Spleen (tissue), 11 donors: ENCODE data around the gene ERCC6. TPM values are rescaled to one million over a fixed set of nuclear protein-coding genes. Genes with fewer than 3 reads are reported as not detected.
A peak's percentile ranks its signal among the peaks of the same experiment; 100 is the strongest.

Experiments used
- DNase-seq: peaks from one replicate; pipeline ENCODE4 v3.0.0-alpha.2; 2020
- H3K27ac ChIP-seq, 8 donors: fragments of 200-600 bp; sonication (generic) in 7 of 8; 1 replicate in 4 of 8; 2 replicates in 4 of 8; pipeline versions ENCODE4 v1.5.0 to v1.8.0; 2016 to 2021; ENCODE audit warnings: inconsistent platforms in 4 of 8, mild to moderate bottlenecking in 4 of 8, moderate library complexity in 1 of 8
- H3K27me3 ChIP-seq, 7 donors: fragments of 200-600 bp; sonication (generic) in 6 of 7; replicated peaks in 1 of 7; 1 replicate in 4 of 7; 2 replicates in 3 of 7; pipeline versions ENCODE4 v1.5.0 to v1.8.0; 2016 to 2021; ENCODE audit warnings: inconsistent platforms in 3 of 7, mild to moderate bottlenecking in 1 of 7
- H3K36me3 ChIP-seq, 6 donors: fragments of 200-600 bp; sonication (generic) in 5 of 6; 1 replicate in 4 of 6; 2 replicates in 2 of 6; pipeline versions ENCODE4 v1.5.0 to v1.8.0; 2016 to 2021; ENCODE audit warnings: inconsistent platforms in 2 of 6
- H3K4me1 ChIP-seq, 6 donors: fragments of 200-600 bp; sonication (generic) in 5 of 6; 1 replicate in 3 of 6; 2 replicates in 3 of 6; pipeline versions ENCODE4 v1.5.0 to v1.8.0; 2016 to 2021; ENCODE audit warnings: inconsistent platforms in 3 of 6
- H3K4me3 ChIP-seq, 8 donors: fragments of 200-600 bp; sonication (generic) in 7 of 8; 1 replicate in 4 of 8; 2 replicates in 4 of 8; pipeline versions ENCODE4 v1.5.0 to v1.8.0; 2016 to 2021; ENCODE audit warnings: inconsistent platforms in 4 of 8, mild to moderate bottlenecking in 4 of 8, moderate library complexity in 2 of 8
- H3K9me3 ChIP-seq, 8 donors: fragments of 200-600 bp; sonication (generic) in 7 of 8; 1 replicate in 4 of 8; 2 replicates in 4 of 8; pipeline versions ENCODE4 v1.5.0 to v1.8.0; 2016 to 2021; ENCODE audit warnings: inconsistent platforms in 4 of 8
- POLR2A ChIP-seq, 3 donors: fragments of 450-650 bp; IDR thresholded peaks; one replicate each; pipeline ENCODE4 v1.5.1; 2017; ENCODE audit warnings: antibody characterized with exemption in 3 of 3, mild to moderate bottlenecking in 1 of 3
- POLR2AphosphoS5 ChIP-seq, 3 donors: sonication (generic); formaldehyde crosslinking; IDR thresholded peaks; one replicate each; pipeline ENCODE4 v1.5.1; 2017; ENCODE audit warnings: antibody characterized with exemption in 3 of 3
- WGBS, 5 donors: extraction: QIAGEN DNeasy Blood & Tissue Kit in 3 of 5; methylation state at CpG; one replicate each; pipeline versions ENCODE4 v1.1.5 to v1.1.7; 2013 to 2018; 5-methylcytosine and 5-hydroxymethylcytosine counted together
- intact Hi-C: fragments of 100-400 bp; cut with DNase I; formaldehyde crosslinking; loops from one replicate; pipeline ENCODE4 v1.15.0; 2023; ENCODE audit warnings: low total_unique reads
- polyA plus RNA-seq, 3 donors: library from polyadenylated mRNA; stranded (reverse); fragments of 200-250 nt; gene quantifications; one replicate each; pipeline ENCODE4 v1.2.1, GENCODE V29; 2013
- total RNA-seq, 7 donors: library from RNA; depleted of rRNA in 3 of 7; stranded (reverse); fragments of >200 nt in 3 of 7; fragmentation: NEBNext Ultra II Directional in 4 of 7; extraction: Animal tissue kit (Norgen Biotek cat#: 25700) in 4 of 7; gene quantifications; one replicate each; pipeline versions ENCODE4 v1.1.0 to v1.2.1, GENCODE V29; 2016 to 2021
- TF ChIP-seq, protein P1 (sequence below), 11 experiments: fragments of 200-600 bp in 7 of 11; fragments of 450-650 bp in 4 of 11; sonication (generic) in 4 of 11; IDR thresholded peaks in 8 of 11; conservative IDR thresholded peaks in 3 of 11; 1 replicate in 7 of 11; 2 replicates in 4 of 11; pipeline versions ENCODE4 v1.4.0 to v1.8.0; 2016 to 2021; ENCODE audit warnings: antibody characterized with exemption in 11 of 11, inconsistent platforms in 4 of 11, mild to moderate bottlenecking in 1 of 11
- donor health status: healthy with polysubstance abuse.
- donor health status: DM: no; HTN: no; CAD: no; lungs with moderate emphysema.
- donor health status: DM: no; HTN: no; CAD: no.
- donor health status: Bipolar disorder and iron deficiency.
- donor health status: healthy.
- donor health status: DM: no; HTN: no; CAD: no.
- donor health status: DM: yes; HTN: yes; CAD: no.

ERCC6 gene
- total and polyA plus RNA-seq, 10 donors: 2.7 to 32.7 (median 24.6) TPM

DNA sequence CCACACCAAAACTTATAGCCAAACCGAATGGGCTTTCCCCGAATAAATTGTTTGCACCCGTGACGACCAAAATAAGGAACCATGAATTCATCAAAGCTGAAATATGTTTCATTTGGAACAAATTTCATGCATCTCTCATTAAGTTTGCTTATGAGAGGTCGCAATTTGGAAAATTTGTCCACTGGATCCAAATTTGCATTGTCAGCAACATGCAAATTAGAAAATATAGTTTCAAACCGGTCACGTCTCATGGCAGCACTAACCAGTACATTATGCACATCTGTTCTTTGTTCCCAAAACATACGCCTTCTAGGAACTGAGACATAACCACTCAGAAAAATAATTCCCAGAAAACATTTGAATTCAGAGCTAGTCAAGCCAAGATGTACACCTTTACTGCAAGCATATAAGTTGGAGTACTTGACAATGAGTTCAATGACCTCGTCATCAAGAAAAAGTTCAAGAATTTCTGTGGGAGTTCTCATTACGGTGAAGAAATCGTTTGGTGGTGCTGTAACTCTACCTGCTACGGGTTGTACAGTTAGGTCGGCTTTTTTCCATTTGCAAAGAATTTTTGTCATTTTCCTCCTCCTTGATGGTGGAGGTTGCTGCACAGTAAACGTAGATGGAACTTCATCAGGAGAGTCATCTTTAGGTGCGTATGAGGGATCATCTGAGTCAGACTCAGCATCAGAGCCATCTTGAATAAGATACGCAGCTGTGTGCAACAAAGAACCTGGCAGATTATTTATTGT lies 22.5 kb downstream of the ERCC6 start:
- no peak overlapping the region for H3K27ac ChIP-seq
- no peak for DNase-seq
- no peaks in the 10 kb centered on the region for H3K27me3 ChIP-seq
- TF ChIP-seq POLR2AphosphoS5 (IDR thresholded peaks at IDR 0.05) (no peak), POLR2A (IDR thresholded peaks at IDR 0.05) (no peak)
- TF ChIP-seq, protein P1, sequence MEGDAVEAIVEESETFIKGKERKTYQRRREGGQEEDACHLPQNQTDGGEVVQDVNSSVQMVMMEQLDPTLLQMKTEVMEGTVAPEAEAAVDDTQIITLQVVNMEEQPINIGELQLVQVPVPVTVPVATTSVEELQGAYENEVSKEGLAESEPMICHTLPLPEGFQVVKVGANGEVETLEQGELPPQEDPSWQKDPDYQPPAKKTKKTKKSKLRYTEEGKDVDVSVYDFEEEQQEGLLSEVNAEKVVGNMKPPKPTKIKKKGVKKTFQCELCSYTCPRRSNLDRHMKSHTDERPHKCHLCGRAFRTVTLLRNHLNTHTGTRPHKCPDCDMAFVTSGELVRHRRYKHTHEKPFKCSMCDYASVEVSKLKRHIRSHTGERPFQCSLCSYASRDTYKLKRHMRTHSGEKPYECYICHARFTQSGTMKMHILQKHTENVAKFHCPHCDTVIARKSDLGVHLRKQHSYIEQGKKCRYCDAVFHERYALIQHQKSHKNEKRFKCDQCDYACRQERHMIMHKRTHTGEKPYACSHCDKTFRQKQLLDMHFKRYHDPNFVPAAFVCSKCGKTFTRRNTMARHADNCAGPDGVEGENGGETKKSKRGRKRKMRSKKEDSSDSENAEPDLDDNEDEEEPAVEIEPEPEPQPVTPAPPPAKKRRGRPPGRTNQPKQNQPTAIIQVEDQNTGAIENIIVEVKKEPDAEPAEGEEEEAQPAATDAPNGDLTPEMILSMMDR (IDR thresholded peaks at IDR 0.05 in 8 of 11, conservative IDR thresholded peaks at IDR 0.05 in 3 of 11): no peak
- peaks cover 0 to 85% (median 28%) of the 10 kb centered on the region in 6 donors for H3K36me3 ChIP-seq
- 92 to 95% (median 93%) methylated on average over 16 of the region's 16 CpGs for WGBS, 5 donors
- intact Hi-C loops: loop anchor here (5.0 kb wide), 2 partner anchors 534 to 859 kb away; no protein-coding TSS in a partner anchor
- H3K4me3 ChIP-seq: no peak overlapping the region
- H3K9me3 ChIP-seq: no peaks in the 10 kb centered on the region
- peaks cover 0 to 10% (median 0%) of the 10 kb centered on the region in 6 donors for H3K4me1 ChIP-seq

DNA sequence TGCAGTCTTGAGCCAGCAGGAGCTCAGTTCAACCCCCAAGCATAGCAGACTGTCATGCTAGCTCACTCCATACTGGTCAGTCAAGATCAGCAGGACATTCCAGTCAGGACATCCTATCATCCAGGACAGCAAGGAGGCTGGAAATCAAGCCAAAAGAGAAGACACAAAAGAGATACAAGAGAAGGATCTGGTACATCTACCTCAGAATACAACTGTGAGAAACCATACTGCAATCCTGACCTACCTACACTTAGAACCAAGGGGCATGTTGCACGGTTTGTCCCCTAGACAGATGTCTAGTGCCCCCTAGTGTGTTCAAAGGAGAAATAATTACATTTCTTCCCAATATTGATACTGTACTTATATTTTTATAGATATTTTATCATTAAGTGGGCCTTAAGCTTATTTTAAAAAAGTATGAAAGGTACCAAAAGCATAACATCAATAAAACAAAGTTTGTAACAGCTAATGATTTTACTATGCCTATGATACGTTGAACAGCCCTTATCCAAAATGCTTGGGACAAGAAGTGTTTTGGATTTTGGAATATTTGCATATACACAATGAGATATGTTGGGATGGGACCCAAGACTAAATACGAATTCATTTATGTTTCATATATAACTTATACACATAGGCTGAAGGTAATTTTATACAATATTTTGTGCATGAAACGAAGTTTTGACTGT lies 26.7 kb downstream of the ERCC6 start:
- DNase-seq: no peak
- intact Hi-C loops: loop anchor here (5.0 kb wide), 1 partner anchor 105 kb away; no protein-coding TSS in a partner anchor
- 66 to 75% (median 67%) methylated on average over 4 of the region's 4 CpGs for WGBS, 5 donors
- Histone ChIP-seq H3K27ac (no peak overlapping the region), H3K4me3 (no peak overlapping the region), H3K9me3 (no peaks in the 10 kb centered on the region), H3K36me3 (peaks cover 0 to 70% (median 17%) of the 10 kb centered on the region in 6 donors), H3K4me1 (peaks cover 6 to 25% (median 16%) of the 10 kb centered on the region in 6 donors), H3K27me3 (no peaks in the 10 kb centered on the region)
- TF ChIP-seq, protein P1 (IDR thresholded peaks at IDR 0.05 in 8 of 11, conservative IDR thresholded peaks at IDR 0.05 in 3 of 11): peak in 7 of 11 experiments; percentile 28 to 59 (median 47)
- TF ChIP-seq POLR2AphosphoS5 (IDR thresholded peaks at IDR 0.05): no peak

DNA sequence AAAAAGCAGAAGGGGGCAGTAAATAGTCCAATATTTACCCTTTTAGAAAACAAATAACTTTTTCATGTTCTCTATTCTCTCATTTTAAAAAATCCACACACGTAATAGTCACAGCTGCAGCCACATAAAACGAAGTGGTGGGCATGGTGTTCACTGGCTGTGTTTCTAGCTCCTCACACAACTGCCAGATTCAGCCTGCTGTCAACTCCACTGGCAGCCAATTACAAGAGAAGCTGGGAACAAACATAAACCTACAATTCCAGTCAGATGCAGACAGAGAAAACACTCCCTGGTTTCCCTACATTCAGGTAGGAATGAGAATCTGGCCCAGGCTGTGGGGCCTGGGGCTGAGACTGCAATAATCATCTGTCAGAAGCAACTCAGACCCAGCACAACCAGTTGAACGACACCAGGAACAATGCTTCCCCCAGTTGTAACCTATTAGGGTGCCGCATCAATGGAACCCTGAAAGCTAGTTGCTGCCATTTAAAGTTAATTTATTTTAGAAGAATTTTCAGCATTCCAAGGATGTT lies 29.1 kb downstream of the ERCC6 start:
- 94 to 97% (median 94%) methylated on average over 4 of the region's 4 CpGs for WGBS, 5 donors
- TF ChIP-seq POLR2A (IDR thresholded peaks at IDR 0.05) (no peak), POLR2AphosphoS5 (IDR thresholded peaks at IDR 0.05) (no peak)
- TF ChIP-seq, protein P1 (IDR thresholded peaks at IDR 0.05 in 8 of 11, conservative IDR thresholded peaks at IDR 0.05 in 3 of 11): no peak
- Histone ChIP-seq H3K36me3 (peaks cover 0 to 57% (median 5%) of the 10 kb centered on the region in 6 donors), H3K9me3 (no peaks in the 10 kb centered on the region), H3K27ac (no peak overlapping the region), H3K27me3 (no peaks in the 10 kb centered on the region), H3K4me1 (peaks cover 6 to 26% (median 17%) of the 10 kb centered on the region in 6 donors), H3K4me3 (no peak overlapping the region)
- no peak for DNase-seq
- intact Hi-C loops: loop anchor here (5.0 kb wide), 1 partner anchor 103 kb away; no protein-coding TSS in a partner anchor
